ENCODE results near the gene DESI1.
"Not testable (repeated sequence)": the region's sequence is repeated elsewhere in the genome, so short reads cannot be mapped to it uniquely, and the experiment has no call there.

The DESI1 gene

GRCh38 chr22:41636467-41636866 lies 15.6 kb upstream of the DESI1 start:
- DNase-seq (ENCODE audit: low read depth in 4 of 4, low spot score in 1 of 4), result no peak

- DNase-seq (ENCODE audit: low read depth in 4 of 4, low spot score in 1 of 4), result not testable (repeated sequence)
These were observed 13.8 kb upstream of the DESI1 start for GRCh38 chr22:41634610-41635009.

DNA sequence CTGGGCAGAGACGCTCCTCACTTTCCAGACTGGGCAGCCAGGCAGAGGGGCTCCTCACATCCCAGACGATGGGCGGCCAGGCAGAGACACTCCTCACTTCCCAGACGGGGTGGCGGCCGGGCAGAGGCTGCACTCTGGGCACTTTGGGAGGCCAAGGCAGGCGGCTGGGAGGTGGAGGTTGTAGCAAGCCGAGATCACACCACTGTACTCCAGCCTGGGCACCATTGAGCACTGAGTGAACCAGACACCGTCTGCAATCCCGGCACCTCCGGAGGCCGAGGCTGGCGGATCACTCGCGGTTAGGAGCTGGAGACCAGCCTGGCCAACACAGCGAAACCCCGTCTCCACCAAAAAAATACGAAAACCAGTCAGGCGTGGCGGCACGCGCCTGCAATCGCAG lies 10.8 kb upstream of the DESI1 start:
- not testable (repeated sequence) for DNase-seq (ENCODE audit: low read depth in 4 of 4, low spot score in 1 of 4)

DNA sequence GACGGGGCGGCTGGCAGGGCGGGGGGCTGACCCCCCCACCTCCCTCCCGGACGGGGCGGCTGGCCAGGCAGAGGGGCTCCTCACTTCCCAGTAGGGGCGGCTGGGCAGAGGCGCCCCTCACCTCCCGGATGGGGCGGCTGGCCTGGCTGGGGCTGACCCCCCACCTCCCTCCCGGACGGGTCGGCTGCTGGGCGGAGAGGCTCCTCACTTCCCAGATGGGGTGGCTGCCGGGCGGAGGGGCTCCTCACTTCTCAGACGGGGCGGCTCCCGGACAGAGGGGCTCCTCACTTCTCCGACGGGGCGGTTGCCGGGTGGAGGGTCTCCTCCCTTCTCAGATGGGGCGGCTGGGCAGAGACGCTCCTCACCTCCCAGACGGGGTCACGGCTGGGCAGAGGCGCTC lies 10.3 kb upstream of the DESI1 start:
- not testable (repeated sequence) for DNase-seq (ENCODE audit: low read depth in 4 of 4, low spot score in 1 of 4)

DNA sequence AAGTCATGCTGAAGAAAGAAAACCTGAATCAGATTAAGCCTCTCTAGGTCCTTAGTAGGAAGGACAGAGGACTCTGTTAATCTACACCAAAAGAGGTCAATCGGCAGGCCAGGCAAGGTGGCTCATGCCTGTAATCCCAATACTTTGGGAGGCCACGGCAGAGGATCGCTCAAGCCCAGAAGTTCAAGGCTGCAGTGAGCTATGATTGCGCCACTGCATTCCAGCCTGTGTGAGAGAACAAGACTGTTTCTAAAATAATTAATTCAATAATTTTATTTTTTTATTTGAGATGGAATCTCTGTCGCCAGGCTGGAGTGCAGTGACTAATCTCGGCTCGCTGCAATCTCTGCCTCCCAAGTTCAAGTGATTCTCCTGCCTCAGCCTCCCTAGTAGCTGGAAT lies 4.7 kb upstream of the DESI1 start:
- no peak for DNase-seq (ENCODE audit: low read depth in 4 of 4, low spot score in 1 of 4)

- DNase-seq (ENCODE audit: low read depth in 4 of 4, low spot score in 1 of 4), result no peak
These were observed 1.0 kb upstream of the DESI1 start for GRCh38 chr22:41621911-41622179.

DNA sequence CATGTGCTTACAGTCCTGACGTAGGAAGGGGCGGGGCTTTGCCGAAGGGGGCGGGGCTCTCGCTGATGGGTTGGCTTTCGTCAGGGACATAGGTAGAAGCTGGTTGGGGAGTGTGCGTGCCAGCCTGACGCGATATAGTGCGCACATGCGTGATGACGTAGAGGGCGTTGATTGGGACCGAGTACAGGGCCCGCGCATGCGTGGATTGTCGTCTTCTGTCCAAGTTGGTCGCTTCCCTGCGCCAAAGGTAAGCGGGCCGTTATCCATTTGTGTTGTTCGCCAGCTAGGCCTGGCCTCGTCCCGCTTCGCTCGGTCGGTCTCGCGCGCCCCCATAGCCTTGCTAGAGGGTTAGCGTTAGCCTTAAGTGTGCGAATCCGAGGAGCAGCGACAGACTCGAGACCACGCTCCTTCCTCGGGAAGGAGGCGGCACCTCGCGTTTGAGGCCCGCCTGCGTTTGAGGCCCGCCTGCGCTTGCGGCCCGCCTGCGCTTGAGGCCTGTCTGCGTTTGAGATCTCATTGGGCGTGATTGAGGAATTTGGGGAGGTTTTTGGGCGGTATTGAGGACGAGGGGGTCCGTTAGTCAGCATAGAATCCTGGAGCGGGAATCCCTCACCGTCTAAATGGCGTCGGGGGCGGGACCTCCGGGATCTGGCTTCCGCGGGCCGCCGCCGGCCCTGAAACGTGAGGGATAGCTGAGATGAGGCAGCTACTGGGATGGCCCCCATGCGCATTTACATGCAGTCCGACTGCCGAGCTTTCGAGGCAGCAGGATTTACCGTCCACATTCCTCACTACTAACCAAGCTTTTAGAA lies 462 bp upstream of the DESI1 start, which contains the start of gene XRCC6:
Gene XRCC6 (plus strand): TSS at position 197 of the 812 bp plus-strand sequence. CDS start 710 bp downstream, outside the sequence.
- peak; percentile 100 for DNase-seq (ENCODE audit: low read depth in 4 of 4, low spot score in 1 of 4)

DNA sequence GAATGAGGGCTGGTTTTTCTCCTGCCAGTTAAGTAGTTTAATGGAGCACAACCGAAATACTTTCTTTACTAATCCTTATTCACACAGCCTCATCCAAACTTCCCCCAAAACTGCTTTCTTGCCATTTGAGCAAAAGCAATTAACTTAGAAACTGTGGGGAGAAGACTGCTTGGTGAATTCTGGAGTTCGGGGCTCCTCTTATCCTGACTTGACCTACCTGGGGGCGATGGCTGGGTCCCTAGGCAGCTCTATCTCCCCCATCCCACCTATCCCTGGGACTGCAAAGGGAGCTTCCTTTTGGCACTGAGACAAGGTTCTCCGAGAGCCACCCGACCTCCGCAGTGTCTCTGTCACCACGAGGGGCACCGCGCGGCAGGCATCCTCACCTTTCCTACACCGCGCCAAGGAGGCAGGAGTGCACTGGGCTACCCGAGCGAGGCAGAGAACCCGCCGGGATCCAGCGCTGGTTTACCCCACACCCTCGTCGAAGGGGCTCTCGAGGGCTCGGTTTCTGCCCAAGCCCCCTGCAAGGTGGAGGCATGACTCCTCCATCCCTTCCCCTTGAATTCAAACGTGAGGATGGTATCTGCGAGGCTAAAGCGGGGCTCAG lies 759 bp downstream of the DESI1 start:
- peak in 3 of 4 experiments; percentile 18 to 28 (median 23) for DNase-seq (ENCODE audit: low read depth in 4 of 4, low spot score in 1 of 4)

DNA sequence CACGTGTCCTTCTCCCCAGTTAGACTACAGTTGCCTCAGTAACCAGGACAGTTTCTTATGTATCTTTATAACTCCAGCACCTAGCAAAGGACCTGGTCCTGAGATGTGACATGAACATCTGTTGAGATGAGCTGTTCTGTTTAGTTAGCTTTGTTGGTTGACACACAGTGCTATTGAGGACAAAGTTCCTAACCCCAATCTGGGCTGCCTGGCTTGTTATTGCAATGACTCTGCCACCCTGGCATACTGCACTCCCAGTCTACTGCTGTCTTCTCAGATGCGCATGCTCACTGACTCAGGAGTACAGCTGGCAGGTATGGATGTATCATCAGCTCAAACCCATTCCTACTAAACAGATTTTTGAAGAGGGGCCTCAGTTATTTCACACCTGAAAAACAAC lies 7.4 kb downstream of the DESI1 start:
- no peak for DNase-seq (ENCODE audit: low read depth in 4 of 4, low spot score in 1 of 4)

GRCh38 chr22:41612603-41613306 lies 8.1 kb downstream of the DESI1 start:
- DNase-seq (ENCODE audit: low read depth in 4 of 4, low spot score in 1 of 4), result no peak

DNA sequence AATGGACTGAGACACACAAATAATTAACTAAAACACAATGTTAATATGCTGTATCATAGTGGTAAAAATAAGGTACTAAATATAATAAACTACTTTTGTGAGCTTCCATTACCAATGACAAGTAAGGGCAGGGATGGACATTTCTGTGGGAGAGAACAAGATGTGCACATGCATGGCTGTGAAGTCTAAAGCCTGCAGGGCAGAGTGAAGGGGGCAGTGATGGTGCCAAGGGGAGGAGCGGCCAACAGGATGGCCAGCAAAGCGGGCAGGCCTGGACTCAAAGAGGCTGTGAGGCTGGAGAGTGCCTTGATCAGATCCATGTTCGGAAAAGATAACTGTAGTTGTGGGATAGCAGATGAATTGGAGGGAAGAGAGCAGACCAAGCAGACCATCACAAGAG lies 12.5 kb downstream of the DESI1 start:
- no peak for DNase-seq (ENCODE audit: low read depth in 4 of 4, low spot score in 1 of 4)

DNA sequence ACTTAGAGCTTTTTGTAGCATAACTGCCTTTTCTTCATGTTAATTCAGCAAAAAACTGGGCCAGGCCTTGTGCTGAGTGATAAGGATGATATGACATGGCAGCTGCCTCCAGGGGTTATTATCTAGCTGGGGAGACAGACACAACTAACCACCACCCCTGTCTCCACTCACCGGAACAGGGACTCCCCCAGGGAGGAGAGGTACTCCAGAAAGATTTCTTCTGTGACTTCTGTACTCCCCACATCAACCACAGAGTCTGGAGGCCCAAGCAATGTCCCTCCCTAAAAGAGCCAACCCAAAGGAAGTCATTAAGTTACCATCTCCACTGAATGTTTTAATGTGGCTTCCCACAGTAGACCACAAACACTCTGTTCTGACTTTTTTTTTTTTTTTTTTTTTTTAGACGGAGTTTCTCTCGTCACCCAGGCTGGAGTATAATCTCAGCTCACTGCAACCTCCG lies 16.9 kb downstream of the DESI1 start:
- DNase-seq (ENCODE audit: low read depth in 4 of 4, low spot score in 1 of 4), result peak in 3 of 4 experiments; percentile 14 to 63 (median 25)

GRCh38 chr22:41600976-41601375 lies 19.9 kb downstream of the DESI1 start:
- no peak for DNase-seq (ENCODE audit: low read depth in 4 of 4, low spot score in 1 of 4)

DNA sequence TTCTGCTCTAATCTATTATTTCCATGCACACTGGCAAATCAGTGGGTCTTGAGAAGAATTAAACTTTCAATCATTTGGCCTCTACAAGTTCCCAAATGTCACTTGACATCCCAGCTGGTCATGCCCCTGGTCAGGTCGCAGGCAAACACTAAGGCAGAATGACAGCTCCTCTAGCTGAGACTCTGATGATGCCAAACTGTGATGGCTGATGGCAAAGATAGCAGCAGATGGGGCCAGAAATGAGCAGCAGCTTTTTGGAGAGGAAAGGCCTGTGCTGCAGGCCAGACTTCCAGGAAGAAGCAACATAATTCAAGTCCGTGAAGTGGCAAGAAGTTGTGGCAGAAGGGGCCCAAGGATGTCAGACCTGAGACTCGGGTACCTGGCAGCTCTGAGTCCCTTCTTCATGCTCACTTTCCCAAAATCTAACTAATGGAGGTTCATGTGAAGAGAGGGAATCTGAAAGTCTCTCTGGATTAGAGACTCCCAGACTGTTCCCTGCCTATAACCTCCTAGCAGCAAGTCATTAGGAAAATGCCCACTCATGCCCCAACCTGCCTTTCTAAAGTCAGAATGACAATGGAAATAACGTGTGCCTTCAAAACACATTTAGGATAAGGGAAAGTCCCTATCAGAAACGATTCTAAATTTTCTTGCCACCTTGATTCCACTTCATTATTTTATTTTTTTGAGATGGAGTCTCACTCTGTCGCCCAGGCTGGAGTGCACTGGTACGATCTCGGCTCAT lies 21.8 kb downstream of the DESI1 start:
- DNase-seq (ENCODE audit: low read depth in 4 of 4, low spot score in 1 of 4), result no peak

GRCh38 chr22:41598081-41598480 lies 22.8 kb downstream of the DESI1 start:
- no peak for DNase-seq (ENCODE audit: low read depth in 4 of 4, low spot score in 1 of 4)

GRCh38 chr22:41597635-41597953 lies 23.2 kb downstream of the DESI1 start:
- no peak for DNase-seq (ENCODE audit: low read depth in 4 of 4, low spot score in 1 of 4)

DNA sequence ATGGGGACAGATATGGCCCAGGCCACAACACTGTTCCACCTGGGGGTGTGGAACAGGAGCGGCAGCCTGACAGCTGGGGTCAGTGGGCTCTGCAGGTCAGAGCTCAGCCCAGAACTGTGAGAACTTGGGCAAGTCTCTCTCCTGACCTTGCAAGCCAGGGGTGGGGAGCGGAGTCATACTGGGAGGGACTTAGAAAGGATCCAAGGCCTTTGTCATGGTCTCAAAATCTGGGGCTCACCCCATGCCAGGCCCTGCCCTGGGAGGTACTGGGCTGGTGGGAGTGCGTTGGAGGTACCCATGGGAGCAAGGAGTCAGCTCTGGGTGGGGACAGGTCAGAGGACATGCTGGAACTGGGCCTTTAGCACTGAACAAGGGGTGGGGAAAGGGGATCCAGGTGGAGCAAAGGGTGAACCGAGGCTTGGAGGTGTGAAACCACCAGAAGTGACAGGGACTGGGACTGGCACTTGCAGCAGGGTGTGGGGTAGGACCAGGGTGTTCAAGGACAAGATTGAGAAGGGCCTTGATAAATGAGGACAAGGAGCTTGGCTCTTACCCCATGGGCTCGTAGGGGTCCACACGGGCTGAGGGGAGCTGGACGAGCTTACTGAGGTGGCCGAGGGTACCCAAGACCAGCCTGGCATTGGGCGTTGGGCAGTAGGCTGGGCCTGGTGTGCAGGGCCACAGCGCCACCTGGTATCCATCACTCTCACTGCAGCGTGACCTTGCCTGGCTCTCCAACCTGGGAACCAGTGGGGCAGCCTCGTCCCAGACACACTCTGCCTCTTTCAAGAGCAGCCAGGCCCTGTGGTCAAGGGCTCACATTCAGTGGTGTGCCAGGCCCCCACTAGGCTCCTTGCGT lies 23.8 kb downstream of the DESI1 start:
- no peak for DNase-seq (ENCODE audit: low read depth in 4 of 4, low spot score in 1 of 4)

DNA sequence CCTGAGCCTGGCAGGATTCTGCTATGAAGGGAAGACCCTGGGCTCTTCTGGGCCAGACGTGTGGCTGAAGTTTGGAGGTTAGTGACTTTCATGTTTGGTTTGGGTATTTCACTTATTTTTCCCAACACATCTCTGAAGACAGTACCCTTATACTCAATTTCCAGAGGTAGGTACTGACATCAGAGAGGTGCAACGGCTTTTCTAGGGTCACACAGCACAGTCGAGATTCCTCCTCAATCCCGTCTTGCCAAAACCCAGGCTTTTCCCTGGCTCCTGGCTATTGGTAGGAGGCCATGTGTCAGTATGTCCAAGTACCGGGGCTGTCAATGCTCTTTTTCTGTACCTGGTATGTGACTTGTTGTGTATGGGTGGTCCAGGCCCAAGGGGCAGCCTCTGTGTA lies 25.1 kb downstream of the DESI1 start:
- no peak for DNase-seq (ENCODE audit: low read depth in 4 of 4, low spot score in 1 of 4)

GRCh38 chr22:41593336-41593960 lies 27.4 kb downstream of the DESI1 start:
- not testable (repeated sequence) for DNase-seq (ENCODE audit: low read depth in 4 of 4, low spot score in 1 of 4)

All from stimulated activated CD4-positive, alpha-beta T cell treated with anti-CD3 and anti-CD28 coated beads, Interleukin-1b, Interleukin-23, amount 100 ng/mL, for 24 hours (primary cell).